Panc1 (cell line): ENCODE results near the gene PPP1R13L.
"Not testable (repeated sequence)": the region's sequence is repeated elsewhere in the genome, so short reads cannot be mapped to it uniquely, and the experiment has no call there.

ENCODE experiments used
- CTCF ChIP-seq: fragments of 450-650 bp; IDR thresholded peaks from 2 replicates; pipeline ENCODE4 v1.5.1; 2017; ENCODE audit warnings: mild to moderate bottlenecking
- TF ChIP-seq, protein P1 (sequence below), 2 experiments: IDR thresholded peaks; 2 replicates each; pipeline ENCODE4 v1.6.1; 2011 to 2012; ENCODE audit warnings: low read depth in 2 of 2, control low read depth in 1 of 2, low read length in 1 of 2, mild to moderate bottlenecking in 1 of 2, moderate library complexity in 1 of 2; ENCODE audit not compliant: insufficient read depth in 1 of 2

- TF ChIP-seq CTCF, result not testable (repeated sequence)
- TF ChIP-seq, protein P1, sequence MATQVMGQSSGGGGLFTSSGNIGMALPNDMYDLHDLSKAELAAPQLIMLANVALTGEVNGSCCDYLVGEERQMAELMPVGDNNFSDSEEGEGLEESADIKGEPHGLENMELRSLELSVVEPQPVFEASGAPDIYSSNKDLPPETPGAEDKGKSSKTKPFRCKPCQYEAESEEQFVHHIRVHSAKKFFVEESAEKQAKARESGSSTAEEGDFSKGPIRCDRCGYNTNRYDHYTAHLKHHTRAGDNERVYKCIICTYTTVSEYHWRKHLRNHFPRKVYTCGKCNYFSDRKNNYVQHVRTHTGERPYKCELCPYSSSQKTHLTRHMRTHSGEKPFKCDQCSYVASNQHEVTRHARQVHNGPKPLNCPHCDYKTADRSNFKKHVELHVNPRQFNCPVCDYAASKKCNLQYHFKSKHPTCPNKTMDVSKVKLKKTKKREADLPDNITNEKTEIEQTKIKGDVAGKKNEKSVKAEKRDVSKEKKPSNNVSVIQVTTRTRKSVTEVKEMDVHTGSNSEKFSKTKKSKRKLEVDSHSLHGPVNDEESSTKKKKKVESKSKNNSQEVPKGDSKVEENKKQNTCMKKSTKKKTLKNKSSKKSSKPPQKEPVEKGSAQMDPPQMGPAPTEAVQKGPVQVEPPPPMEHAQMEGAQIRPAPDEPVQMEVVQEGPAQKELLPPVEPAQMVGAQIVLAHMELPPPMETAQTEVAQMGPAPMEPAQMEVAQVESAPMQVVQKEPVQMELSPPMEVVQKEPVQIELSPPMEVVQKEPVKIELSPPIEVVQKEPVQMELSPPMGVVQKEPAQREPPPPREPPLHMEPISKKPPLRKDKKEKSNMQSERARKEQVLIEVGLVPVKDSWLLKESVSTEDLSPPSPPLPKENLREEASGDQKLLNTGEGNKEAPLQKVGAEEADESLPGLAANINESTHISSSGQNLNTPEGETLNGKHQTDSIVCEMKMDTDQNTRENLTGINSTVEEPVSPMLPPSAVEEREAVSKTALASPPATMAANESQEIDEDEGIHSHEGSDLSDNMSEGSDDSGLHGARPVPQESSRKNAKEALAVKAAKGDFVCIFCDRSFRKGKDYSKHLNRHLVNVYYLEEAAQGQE (IDR thresholded peaks at IDR 0.05; ENCODE audit: insufficient read depth in 1 of 2, low read depth in 2 of 2, low read length in 1 of 2), result not testable (repeated sequence)
These were observed 27.7 kb upstream of the PPP1R13L start for GRCh38 chr19:45432543-45432942.
